HL-60 (cell line): ENCODE results near the gene SOX6.

ENCODE experiments used
- POLR2AphosphoS5 ChIP-seq: IDR thresholded peaks from 2 replicates; pipeline ENCODE4 v1.6.1; 2012; ENCODE audit warnings: low read depth
- TF ChIP-seq, protein P1 (sequence below): IDR thresholded peaks from one replicate; pipeline ENCODE4 v1.5.1; 2011; ENCODE audit warnings: low read length, control low read depth, inconsistent platforms; ENCODE audit not compliant: insufficient read depth

GRCh38 chr11:16372355-16372754 lies 16.0 kb upstream of the SOX6 start:
- no peak for TF ChIP-seq POLR2AphosphoS5
- TF ChIP-seq, protein P1, sequence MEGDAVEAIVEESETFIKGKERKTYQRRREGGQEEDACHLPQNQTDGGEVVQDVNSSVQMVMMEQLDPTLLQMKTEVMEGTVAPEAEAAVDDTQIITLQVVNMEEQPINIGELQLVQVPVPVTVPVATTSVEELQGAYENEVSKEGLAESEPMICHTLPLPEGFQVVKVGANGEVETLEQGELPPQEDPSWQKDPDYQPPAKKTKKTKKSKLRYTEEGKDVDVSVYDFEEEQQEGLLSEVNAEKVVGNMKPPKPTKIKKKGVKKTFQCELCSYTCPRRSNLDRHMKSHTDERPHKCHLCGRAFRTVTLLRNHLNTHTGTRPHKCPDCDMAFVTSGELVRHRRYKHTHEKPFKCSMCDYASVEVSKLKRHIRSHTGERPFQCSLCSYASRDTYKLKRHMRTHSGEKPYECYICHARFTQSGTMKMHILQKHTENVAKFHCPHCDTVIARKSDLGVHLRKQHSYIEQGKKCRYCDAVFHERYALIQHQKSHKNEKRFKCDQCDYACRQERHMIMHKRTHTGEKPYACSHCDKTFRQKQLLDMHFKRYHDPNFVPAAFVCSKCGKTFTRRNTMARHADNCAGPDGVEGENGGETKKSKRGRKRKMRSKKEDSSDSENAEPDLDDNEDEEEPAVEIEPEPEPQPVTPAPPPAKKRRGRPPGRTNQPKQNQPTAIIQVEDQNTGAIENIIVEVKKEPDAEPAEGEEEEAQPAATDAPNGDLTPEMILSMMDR: no peak
